Activated naive CD4-positive, alpha-beta T cell treated with anti-CD3 and anti-CD28 coated beads for 36 hours (primary cell): ENCODE data around the gene TMEM273. TPM values are rescaled to one million over a fixed set of nuclear protein-coding genes. Genes with fewer than 3 reads are reported as not detected.

Source experiments
- CTCF ChIA-PET: fragments of 350-600 bp; sonication (Branson Sonifier 250); formaldehyde crosslinking; loops from one replicate; lab custom pipeline; 2021; ENCODE audit warnings: antibody characterized with exemption; lab: Charles Lee
- DNase-seq: peaks from one replicate; pipeline ENCODE4 v3.0.0-alpha.2; 2020
- H3K27ac Mint-ChIP-seq: one replicate; pipeline ENCODE4 v1.8.0; 2021; ENCODE audit warnings: mild to moderate bottlenecking, mixed read lengths
- H3K27me3 Mint-ChIP-seq: one replicate; pipeline ENCODE4 v1.8.0; 2021; ENCODE audit warnings: low read depth, mixed read lengths
- H3K36me3 Mint-ChIP-seq: one replicate; pipeline ENCODE4 v1.8.0; 2021; ENCODE audit warnings: low read depth, mixed read lengths
- H3K4me1 Mint-ChIP-seq: one replicate; pipeline ENCODE4 v1.8.0; 2021; ENCODE audit warnings: low read depth, mixed read lengths
- H3K4me3 Mint-ChIP-seq: one replicate; pipeline ENCODE4 v1.8.0; 2021; ENCODE audit warnings: mild to moderate bottlenecking, moderate library complexity, mixed read lengths
- H3K9me3 Mint-ChIP-seq: one replicate; pipeline ENCODE4 v1.8.0; 2021; ENCODE audit warnings: mixed read lengths
- intact Hi-C: fragments of 100-400 bp; cut with micrococcal nuclease; formaldehyde crosslinking; loops from one replicate; pipeline ENCODE4 v1.15.1; 2023
- total RNA-seq, 2 experiments: library from RNA; stranded (reverse); gene quantifications; one replicate each; pipeline ENCODE4 v1.2.3, GENCODE V29; 2021

TMEM273 gene
- total RNA-seq, 2 experiments from 2014 or later, result 0.48 to 0.72 TPM

GRCh38 chr10:49139846-49140195 lies 48.4 kb downstream of the TMEM273 start:
- Mint-ChIP-seq H3K4me1 (no peaks in the 10 kb centered on the region), H3K36me3 (no peaks in the 10 kb centered on the region), H3K27me3 (peaks cover 6% of the 10 kb centered on the region), H3K4me3 (no peak overlapping the region), H3K27ac (no peak overlapping the region), H3K9me3 (no peaks in the 10 kb centered on the region)
- CTCF ChIA-PET, result no interaction called here
- intact Hi-C loops, result no loop called here
- DNase-seq, result no peak

- peaks cover 11% of the 10 kb centered on the region for H3K27me3 Mint-ChIP-seq
- CTCF ChIA-PET, result no interaction called here
- intact Hi-C loops, result no loop called here
- H3K27ac Mint-ChIP-seq, result no peak overlapping the region
- no peaks in the 10 kb centered on the region for H3K36me3 Mint-ChIP-seq
- H3K4me3 Mint-ChIP-seq, result no peak overlapping the region
- no peaks in the 10 kb centered on the region for H3K9me3 Mint-ChIP-seq
- no peaks in the 10 kb centered on the region for H3K4me1 Mint-ChIP-seq
- no peak for DNase-seq
Observed at GRCh38 chr10:49139028-49139845, 49.0 kb downstream of the TMEM273 start.

GRCh38 chr10:49138361-49138891 lies 49.8 kb downstream of the TMEM273 start:
- H3K27me3 Mint-ChIP-seq, result peaks cover 13% of the 10 kb centered on the region
- CTCF ChIA-PET, result no interaction called here
- no peaks in the 10 kb centered on the region for H3K4me1 Mint-ChIP-seq
- intact Hi-C loops, result no loop called here
- DNase-seq, result no peak
- H3K36me3 Mint-ChIP-seq, result no peaks in the 10 kb centered on the region
- H3K27ac Mint-ChIP-seq, result no peak overlapping the region
- no peaks in the 10 kb centered on the region for H3K9me3 Mint-ChIP-seq
- no peak overlapping the region for H3K4me3 Mint-ChIP-seq

- Mint-ChIP-seq H3K4me3 (no peak overlapping the region), H3K9me3 (no peaks in the 10 kb centered on the region), H3K4me1 (no peaks in the 10 kb centered on the region), H3K36me3 (no peaks in the 10 kb centered on the region), H3K27me3 (peaks cover 13% of the 10 kb centered on the region), H3K27ac (no peak overlapping the region)
- CTCF ChIA-PET, result no interaction called here
- DNase-seq, result no peak
- intact Hi-C loops, result no loop called here
Observed at GRCh38 chr10:49136525-49136924, 51.7 kb downstream of the TMEM273 start.

- CTCF ChIA-PET, result no interaction called here
- H3K36me3 Mint-ChIP-seq, result no peaks in the 10 kb centered on the region
- no peak for DNase-seq
- H3K27me3 Mint-ChIP-seq, result peaks cover 13% of the 10 kb centered on the region
- no peak overlapping the region for H3K27ac Mint-ChIP-seq
- H3K4me3 Mint-ChIP-seq, result no peak overlapping the region
- no peaks in the 10 kb centered on the region for H3K9me3 Mint-ChIP-seq
- H3K4me1 Mint-ChIP-seq, result no peaks in the 10 kb centered on the region
- intact Hi-C loops, result no loop called here
Observed at GRCh38 chr10:49135575-49136313, 52.4 kb downstream of the TMEM273 start.

- H3K4me1 Mint-ChIP-seq, result no peaks in the 10 kb centered on the region
- DNase-seq, result no peak
- intact Hi-C loops, result no loop called here
- H3K36me3 Mint-ChIP-seq, result no peaks in the 10 kb centered on the region
- CTCF ChIA-PET, result no interaction called here
- no peak overlapping the region for H3K4me3 Mint-ChIP-seq
- H3K27ac Mint-ChIP-seq, result no peak overlapping the region
- peaks cover 17% of the 10 kb centered on the region for H3K27me3 Mint-ChIP-seq
- no peaks in the 10 kb centered on the region for H3K9me3 Mint-ChIP-seq
Observed at GRCh38 chr10:49134327-49134726, 53.9 kb downstream of the TMEM273 start.

GRCh38 chr10:49133706-49134248 lies 54.4 kb downstream of the TMEM273 start, which contains the start of gene FAM170B:
TSS of gene FAM170B (minus strand) at chr10:49134021. CDS start at chr10:49133918, 103 bp downstream.
- H3K36me3 Mint-ChIP-seq, result no peaks in the 10 kb centered on the region

GRCh38 chr10:49132362-49132737 lies 55.8 kb downstream of the TMEM273 start:
- Mint-ChIP-seq H3K4me1 (no peaks in the 10 kb centered on the region), H3K36me3 (no peaks in the 10 kb centered on the region), H3K27ac (no peak overlapping the region), H3K4me3 (no peak overlapping the region), H3K27me3 (peaks cover 27% of the 10 kb centered on the region), H3K9me3 (no peaks in the 10 kb centered on the region)
- intact Hi-C loops, result no loop called here
- CTCF ChIA-PET, result no interaction called here
- no peak for DNase-seq

More at GRCh38 chr10:49133706-49134248, 54.4 kb downstream of the TMEM273 start, which contains the start of gene FAM170B:
- no peak within 1 kb of the TSS for H3K4me3 Mint-ChIP-seq
- H3K27me3 Mint-ChIP-seq, result peaks cover 23% of the 10 kb centered on the region
- H3K4me1 Mint-ChIP-seq, result no peaks in the 10 kb centered on the region
- H3K9me3 Mint-ChIP-seq, result no peaks in the 10 kb centered on the region
- CTCF ChIA-PET, result no interaction called here
- intact Hi-C loops, result no loop called here
- no peak for DNase-seq
- H3K27ac Mint-ChIP-seq, result no peak within 1 kb of the TSS

- intact Hi-C loops, result no loop called here
- H3K4me1 Mint-ChIP-seq, result no peaks in the 10 kb centered on the region
- no peak overlapping the region for H3K4me3 Mint-ChIP-seq
- CTCF ChIA-PET, result no interaction called here
- no peak for DNase-seq
- H3K27me3 Mint-ChIP-seq, result peaks cover 27% of the 10 kb centered on the region
- H3K27ac Mint-ChIP-seq, result no peak overlapping the region
- no peaks in the 10 kb centered on the region for H3K9me3 Mint-ChIP-seq
- no peaks in the 10 kb centered on the region for H3K36me3 Mint-ChIP-seq
Observed at GRCh38 chr10:49131507-49132361, 56.5 kb downstream of the TMEM273 start.

GRCh38 chr10:49129376-49129775 lies 58.8 kb downstream of the TMEM273 start:
- CTCF ChIA-PET, result interaction anchor here (1.1 kb wide), 1 partner anchor 35 kb away, joined by 3 read pairs; no protein-coding TSS in a partner anchor
- Mint-ChIP-seq H3K9me3 (no peaks in the 10 kb centered on the region), H3K4me1 (no peaks in the 10 kb centered on the region), H3K27me3 (peaks cover 21% of the 10 kb centered on the region), H3K36me3 (no peaks in the 10 kb centered on the region), H3K4me3 (no peak overlapping the region), H3K27ac (no peak overlapping the region)
- no peak for DNase-seq
- intact Hi-C loops, result no loop called here

- intact Hi-C loops, result no loop called here
- no peaks in the 10 kb centered on the region for H3K9me3 Mint-ChIP-seq
- peaks cover 18% of the 10 kb centered on the region for H3K27me3 Mint-ChIP-seq
- no peak overlapping the region for H3K27ac Mint-ChIP-seq
- H3K4me1 Mint-ChIP-seq, result no peaks in the 10 kb centered on the region
- H3K36me3 Mint-ChIP-seq, result no peaks in the 10 kb centered on the region
- no peak overlapping the region for H3K4me3 Mint-ChIP-seq
- DNase-seq, result no peak
- CTCF ChIA-PET, result no interaction called here
Observed at GRCh38 chr10:49128854-49129253, 59.3 kb downstream of the TMEM273 start.
